PC-9 (cell line): Measurements from ENCODE around the gene RTN1. TPM values are rescaled to one million over a fixed set of nuclear protein-coding genes. Genes with fewer than 3 reads are reported as not detected.

Experiments used
- BruUV-seq: library from RNA; stranded (reverse); fragments of 400-500 nt; replicated peaks from 2 replicates; lab custom pipeline; 2021; lab: Mats Ljungman, UMichigan
- CTCF ChIA-PET: fragments of 300-600 bp; sonication (Branson Sonifier 250); formaldehyde crosslinking; loops from one replicate; lab custom pipeline; 2022; ENCODE audit warnings: antibody characterized with exemption; lab: Charles Lee
- POLR2A ChIA-PET: fragments of 300-600 bp; sonication (Branson Sonifier 250); formaldehyde crosslinking; loops from one replicate; lab custom pipeline; 2022; ENCODE audit warnings: antibody characterized with exemption; ENCODE audit not compliant: unreplicated experiment; lab: Charles Lee
- DNase-seq, 2 experiments: peaks; one replicate each; pipeline versions ENCODE4 v3.0.0 to v3.0.0-alpha.2; 2015 to 2022; ENCODE audit warnings: mixed read lengths in 1 of 2
- H2AFZ ChIP-seq: fragments of 200-600 bp; sonication (generic); 2 replicates; pipeline ENCODE4 v1.8.1; 2017; ENCODE audit warnings: antibody characterized with exemption
- H3F3A ChIP-seq: fragments of 200-600 bp; sonication (generic); 2 replicates; pipeline ENCODE4 v1.8.1; 2017; ENCODE audit warnings: antibody characterized with exemption, mild to moderate bottlenecking, low read depth; ENCODE audit not compliant: insufficient read depth
- H3K27ac ChIP-seq: fragments of 200-600 bp; sonication (generic); 2 replicates; pipeline ENCODE4 v1.6.1; 2016; ENCODE audit warnings: mixed run types
- H3K27me3 ChIP-seq: fragments of 200-600 bp; sonication (generic); 2 replicates; pipeline ENCODE4 v1.6.1; 2016; ENCODE audit warnings: low read depth, mixed run types; ENCODE audit not compliant: insufficient read depth
- H3K36me3 ChIP-seq: fragments of 200-600 bp; sonication (generic); 2 replicates; pipeline ENCODE4 v1.6.1; 2016; ENCODE audit warnings: low read depth, mixed run types
- H3K4me1 ChIP-seq: fragments of 200-600 bp; sonication (generic); replicated peaks from 2 replicates; pipeline ENCODE4 v1.6.1; 2016; ENCODE audit warnings: mixed run types; ENCODE audit not compliant: insufficient read depth
- H3K4me2 ChIP-seq: fragments of 200-600 bp; sonication (generic); 2 replicates; pipeline ENCODE4 v1.6.1; 2017; ENCODE audit warnings: mixed run types
- H3K4me3 ChIP-seq: fragments of 200-600 bp; sonication (generic); 2 replicates; pipeline ENCODE4 v1.6.1; 2016; ENCODE audit warnings: mixed run types
- H3K79me2 ChIP-seq: fragments of 200-600 bp; sonication (generic); 2 replicates; pipeline ENCODE4 v1.6.1; 2017; ENCODE audit warnings: low read depth, mixed run types
- H3K9me2 ChIP-seq: fragments of 200-600 bp; sonication (generic); 2 replicates; pipeline ENCODE4 v1.8.1; 2017; ENCODE audit warnings: mild to moderate bottlenecking; ENCODE audit not compliant: insufficient read depth
- H3K9me3 ChIP-seq: fragments of 200-600 bp; sonication (generic); 2 replicates; pipeline ENCODE4 v1.8.1; 2016; ENCODE audit warnings: low read depth; ENCODE audit not compliant: insufficient read depth
- H4K20me1 ChIP-seq: fragments of 200-600 bp; sonication (generic); 2 replicates; pipeline ENCODE4 v1.8.1; 2017; ENCODE audit not compliant: insufficient read depth
- CTCF ChIP-seq: fragments of 200-600 bp; sonication (generic); conservative IDR thresholded peaks from 2 replicates; pipeline ENCODE4 v1.6.1; 2017; ENCODE audit warnings: mixed run types, antibody characterized with exemption, mild to moderate bottlenecking, moderate library complexity
- EZH2 ChIP-seq: fragments of 200-600 bp; sonication (generic); IDR thresholded peaks from 2 replicates; pipeline ENCODE4 v1.8.0; 2017; ENCODE audit warnings: antibody characterized with exemption, low read depth
- intact Hi-C: fragments of 100-400 bp; cut with micrococcal nuclease; formaldehyde crosslinking; loops from one replicate; pipeline ENCODE4 v1.10.0; 2022; ENCODE audit not compliant: unreplicated experiment
- total RNA-seq: library from RNA; stranded (reverse); gene quantifications from 2 replicates; pipeline ENCODE4 v1.2.3, GENCODE V29; 2021

RTN1 gene
- total RNA-seq, 1 experiment from 2014 or later: not detected

- intact Hi-C loops: no loop called here
- TF ChIP-seq EZH2 (no peak), CTCF (no peak)
- Histone ChIP-seq H3K9me3 (no peaks in the 10 kb centered on the region), H3K4me1 (no peaks in the 10 kb centered on the region), H3K36me3 (no peaks in the 10 kb centered on the region), H3K4me2 (no peak overlapping the region), H3K4me3 (no peak overlapping the region), H3F3A (no peaks in the 10 kb centered on the region), H3K27me3 (no peaks in the 10 kb centered on the region), H2AFZ (no peak overlapping the region), H4K20me1 (no peaks in the 10 kb centered on the region), H3K27ac (no peak overlapping the region), H3K9me2 (no peaks in the 10 kb centered on the region; the same call in 1 of the 2 replicates), H3K79me2 (no peaks in the 10 kb centered on the region)
- ChIA-PET POLR2A (no interaction called here), CTCF (no interaction called here)
- BruUV-seq: no TSS peak
- no peak for DNase-seq
Measured at GRCh38 chr14:59850458-59850857, 20.1 kb downstream of the RTN1 start.

GRCh38 chr14:59849411-59850130 lies 21.0 kb downstream of the RTN1 start:
- H4K20me1 ChIP-seq: no peaks in the 10 kb centered on the region
- TF ChIP-seq CTCF (no peak), EZH2 (no peak)
- no peaks in the 10 kb centered on the region for H3K79me2 ChIP-seq
- no peaks in the 10 kb centered on the region for H3K36me3 ChIP-seq
- no peak for DNase-seq
- no peak overlapping the region for H3K4me3 ChIP-seq
- H2AFZ ChIP-seq: no peak overlapping the region
- H3F3A ChIP-seq: no peaks in the 10 kb centered on the region
- no peaks in the 10 kb centered on the region for H3K9me3 ChIP-seq
- intact Hi-C loops: no loop called here
- H3K4me2 ChIP-seq: no peak overlapping the region
- BruUV-seq: no TSS peak
- CTCF ChIA-PET: no interaction called here
- H3K27ac ChIP-seq: no peak overlapping the region
- POLR2A ChIA-PET: no interaction called here
- no peaks in the 10 kb centered on the region; the same call in 1 of the 2 replicates for H3K9me2 ChIP-seq
- H3K27me3 ChIP-seq: no peaks in the 10 kb centered on the region
- H3K4me1 ChIP-seq: no peaks in the 10 kb centered on the region

GRCh38 chr14:59848671-59849070 lies 21.9 kb downstream of the RTN1 start:
- ChIA-PET CTCF (no interaction called here), POLR2A (no interaction called here)
- H4K20me1 ChIP-seq: no peaks in the 10 kb centered on the region

More at GRCh38 chr14:59848671-59849070, 21.9 kb downstream of the RTN1 start:
- TF ChIP-seq EZH2 (no peak), CTCF (no peak)
- DNase-seq: no peak
- Histone ChIP-seq H3K36me3 (no peaks in the 10 kb centered on the region), H3K27ac (no peak overlapping the region), H3K4me2 (no peak overlapping the region), H3K79me2 (no peaks in the 10 kb centered on the region), H3K27me3 (no peaks in the 10 kb centered on the region), H3F3A (no peaks in the 10 kb centered on the region), H3K4me1 (no peaks in the 10 kb centered on the region), H2AFZ (no peak overlapping the region), H3K4me3 (no peak overlapping the region), H3K9me3 (no peaks in the 10 kb centered on the region), H3K9me2 (no peaks in the 10 kb centered on the region)
- BruUV-seq: no TSS peak
- intact Hi-C loops: no loop called here
